Right renal cortex interstitium (tissue), 3 donors: Measurements from ENCODE around the gene TRAF3. TPM values are rescaled to one million over a fixed set of nuclear protein-coding genes. Genes with fewer than 3 reads are reported as not detected.

Source experiments
- DNase-seq, 3 donors: peaks; one replicate each; pipeline ENCODE4 v3.0.0-alpha.2; 2013; ENCODE audit warnings: low read depth in 3 of 3, low spot score in 2 of 3
- polyA plus RNA-seq, 3 donors: library from polyadenylated mRNA; unstranded; fragments of 120-200 nt; gene quantifications; one replicate each; pipeline ENCODE4 v1.2.1, GENCODE V29; 2013; ENCODE audit not compliant: insufficient read length in 3 of 3

Gene TRAF3
- polyA plus RNA-seq, 3 donors: 15.9 to 17.1 (median 16.7) TPM

- DNase-seq: no peak
These were observed 153.0 kb downstream of the TRAF3 start for GRCh38 chr14:102930138-102930752.

GRCh38 chr14:102930753-102931579 lies 153.7 kb downstream of the TRAF3 start:
- DNase-seq: no peak

GRCh38 chr14:102931580-102932285 lies 154.5 kb downstream of the TRAF3 start:
- DNase-seq: no peak

GRCh38 chr14:102932484-102933248 lies 155.4 kb downstream of the TRAF3 start:
- no peak for DNase-seq

GRCh38 chr14:102933618-102934231 lies 156.5 kb downstream of the TRAF3 start:
- no peak for DNase-seq

GRCh38 chr14:102935756-102936155 lies 158.5 kb downstream of the TRAF3 start:
- no peak for DNase-seq

- DNase-seq: no peak
These were observed 160.3 kb downstream of the TRAF3 start for GRCh38 chr14:102937331-102938175.

GRCh38 chr14:102938191-102938590 lies 160.9 kb downstream of the TRAF3 start:
- DNase-seq: no peak

- no peak for DNase-seq
These were observed 162.1 kb downstream of the TRAF3 start for GRCh38 chr14:102939329-102939728.

GRCh38 chr14:102939820-102940561 lies 162.7 kb downstream of the TRAF3 start:
- no peak for DNase-seq

- DNase-seq: no peak
These were observed 163.6 kb downstream of the TRAF3 start for GRCh38 chr14:102940729-102941362.

- DNase-seq: no peak
These were observed 164.3 kb downstream of the TRAF3 start for GRCh38 chr14:102941419-102942011.

- DNase-seq: no peak
These were observed 164.8 kb downstream of the TRAF3 start for GRCh38 chr14:102942069-102942468.

- DNase-seq: no peak
These were observed 166.2 kb downstream of the TRAF3 start for GRCh38 chr14:102943454-102943853.

GRCh38 chr14:102943979-102944378 lies 166.7 kb downstream of the TRAF3 start:
- DNase-seq: no peak

GRCh38 chr14:102944448-102945330 lies 167.4 kb downstream of the TRAF3 start:
- no peak for DNase-seq
